Medulla oblongata (tissue), 1 donor: ENCODE results near the gene ABCD3.
"Not testable (repeated sequence)": the region's sequence is repeated elsewhere in the genome, so short reads cannot be mapped to it uniquely, and the experiment has no call there.

ENCODE experiments used
- DNase-seq: peaks from one replicate; pipeline ENCODE4 v3.0.0-alpha.2; 2015; ENCODE audit errors: extremely low spot score

ABCD3 gene

GRCh38 chr1:94549706-94550105 is 131.5 kb downstream of the ABCD3 start:
- DNase-seq, result no peak

GRCh38 chr1:94550396-94550795 is 132.2 kb downstream of the ABCD3 start:
- no peak for DNase-seq

- no peak for DNase-seq
These were observed 132.6 kb downstream of the ABCD3 start for GRCh38 chr1:94550800-94551241.

- DNase-seq, result no peak
These were observed 133.3 kb downstream of the ABCD3 start for GRCh38 chr1:94551449-94551848.

- DNase-seq, result no peak
These were observed 133.9 kb downstream of the ABCD3 start for GRCh38 chr1:94552071-94552586.

- no peak for DNase-seq
These were observed 135.1 kb downstream of the ABCD3 start for GRCh38 chr1:94553323-94553730.

- DNase-seq, result no peak
These were observed 135.7 kb downstream of the ABCD3 start for GRCh38 chr1:94553931-94554330.

- no peak for DNase-seq
These were observed 136.4 kb downstream of the ABCD3 start for GRCh38 chr1:94554580-94554979.

GRCh38 chr1:94555091-94555490 is 136.9 kb downstream of the ABCD3 start:
- DNase-seq, result no peak

- no peak for DNase-seq
These were observed 141.7 kb downstream of the ABCD3 start for GRCh38 chr1:94559921-94560320.

- no peak for DNase-seq
These were observed 142.1 kb downstream of the ABCD3 start for GRCh38 chr1:94560333-94560732.

- no peak for DNase-seq
These were observed 144.5 kb downstream of the ABCD3 start for GRCh38 chr1:94562519-94563260.

GRCh38 chr1:94565901-94566300 is 147.7 kb downstream of the ABCD3 start:
- DNase-seq, result no peak

- not testable (repeated sequence) for DNase-seq
These were observed 148.2 kb downstream of the ABCD3 start for GRCh38 chr1:94566436-94566835.

- not testable (repeated sequence) for DNase-seq
These were observed 149.9 kb downstream of the ABCD3 start for GRCh38 chr1:94567975-94568607.
